GM18858 (cell line): Measurements from ENCODE around the gene CMC1.

ENCODE experiments used
- ATAC-seq: cut with Tn5 transposase; IDR thresholded peaks from one replicate; pipeline ENCODE4 v1.9.1; 2021; ENCODE audit not compliant: unreplicated experiment

CMC1 gene

GRCh38 chr3:28349469-28350000 is 108.1 kb downstream of the CMC1 start:
- no peak for ATAC-seq
